IPS DF 19.7 (cell line): ENCODE data around the gene PLCB2.

Experiments used
- DNase-seq: peaks from one replicate; pipeline ENCODE4 v3.0.0-alpha.2; 2013; ENCODE audit warnings: low read depth, low spot score

Gene PLCB2

DNA sequence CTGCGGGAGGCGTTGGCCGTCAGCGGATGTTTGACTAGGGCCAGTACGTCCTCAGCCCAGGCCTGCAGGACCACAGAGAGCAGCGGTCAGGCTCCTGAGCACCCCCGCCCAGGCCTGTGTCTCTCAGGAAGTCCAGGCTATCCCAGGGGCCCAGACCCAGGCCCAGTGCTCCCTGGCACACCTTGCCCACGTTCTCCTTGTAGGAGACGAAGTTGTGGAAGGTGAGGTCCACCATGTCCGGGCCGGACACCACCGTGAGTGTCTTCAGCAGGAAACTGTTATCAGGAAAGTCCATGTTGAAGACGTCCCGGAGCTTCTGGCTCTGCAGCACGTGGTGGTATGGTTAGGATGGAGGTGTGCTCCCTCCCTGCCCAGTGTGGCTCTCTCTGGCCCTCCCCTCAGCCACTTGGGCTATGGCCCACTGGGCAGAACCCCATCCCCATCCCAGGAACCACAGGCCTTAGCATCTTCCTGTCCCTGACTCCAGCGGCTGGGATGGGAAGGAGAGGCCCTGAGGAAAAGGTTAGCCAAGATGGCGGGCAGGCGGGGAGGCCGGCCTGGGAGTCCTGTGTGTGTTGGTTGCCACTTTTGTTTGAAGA is 5.3 kb downstream of the PLCB2 start:
- DNase-seq: no peak

DNA sequence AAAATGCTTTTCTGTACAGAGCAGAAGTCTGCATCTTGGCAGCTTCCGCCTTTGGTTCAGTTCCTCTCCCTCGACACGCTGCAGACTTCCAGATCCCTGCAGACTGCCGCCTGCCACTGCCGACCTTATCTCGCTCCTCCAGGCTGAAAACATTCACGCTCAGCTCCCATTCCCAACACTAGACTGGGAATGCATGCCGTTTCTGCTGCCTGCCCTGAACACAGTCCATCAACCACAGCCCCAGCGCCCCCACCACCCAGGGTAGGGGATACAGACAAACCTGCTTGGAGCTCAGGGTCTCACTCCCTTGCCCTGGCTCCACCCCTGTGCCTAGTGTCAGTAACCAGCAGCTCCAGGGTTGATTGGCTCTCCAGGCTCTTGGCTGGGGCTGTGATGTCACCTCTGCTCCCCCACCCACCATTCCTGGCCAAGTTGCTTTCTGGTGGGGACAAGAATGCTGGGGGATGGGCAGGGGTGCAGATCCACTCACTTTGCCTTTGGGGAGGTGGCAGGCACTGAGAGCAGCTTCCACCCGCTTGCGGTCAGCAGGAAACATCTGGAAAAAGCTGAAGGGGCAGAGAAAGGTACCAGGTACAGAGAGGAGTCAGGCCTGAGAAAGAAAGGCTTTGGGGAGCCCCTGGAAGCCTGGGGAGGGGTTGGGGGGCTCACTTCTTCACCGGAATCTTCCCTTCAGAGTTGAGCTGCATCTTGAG is 6.1 kb downstream of the PLCB2 start:
- DNase-seq: peak; percentile 86

DNA sequence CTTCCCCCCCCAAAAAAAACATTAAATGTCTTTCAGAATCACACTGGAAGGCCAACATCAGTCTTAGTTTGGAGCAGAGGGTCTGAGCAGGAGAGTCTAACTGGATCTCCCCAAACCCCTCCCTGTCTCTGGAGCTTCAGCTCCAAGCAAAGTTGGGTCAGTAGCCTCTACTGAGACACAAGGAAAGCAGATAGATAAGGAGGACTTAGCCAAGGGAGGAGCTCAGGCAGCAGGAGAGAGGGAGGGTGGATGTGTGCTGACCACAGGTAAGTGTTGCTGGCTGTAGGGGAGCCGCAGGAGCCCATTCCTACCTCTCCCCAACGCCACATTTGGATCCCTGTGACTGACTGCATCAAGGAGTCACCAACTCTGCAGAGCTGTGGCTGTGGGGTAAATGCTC is 7.0 kb downstream of the PLCB2 start:
- DNase-seq: no peak

GRCh38 chr15:40300367-40300766 is 7.4 kb downstream of the PLCB2 start:
- no peak for DNase-seq

DNA sequence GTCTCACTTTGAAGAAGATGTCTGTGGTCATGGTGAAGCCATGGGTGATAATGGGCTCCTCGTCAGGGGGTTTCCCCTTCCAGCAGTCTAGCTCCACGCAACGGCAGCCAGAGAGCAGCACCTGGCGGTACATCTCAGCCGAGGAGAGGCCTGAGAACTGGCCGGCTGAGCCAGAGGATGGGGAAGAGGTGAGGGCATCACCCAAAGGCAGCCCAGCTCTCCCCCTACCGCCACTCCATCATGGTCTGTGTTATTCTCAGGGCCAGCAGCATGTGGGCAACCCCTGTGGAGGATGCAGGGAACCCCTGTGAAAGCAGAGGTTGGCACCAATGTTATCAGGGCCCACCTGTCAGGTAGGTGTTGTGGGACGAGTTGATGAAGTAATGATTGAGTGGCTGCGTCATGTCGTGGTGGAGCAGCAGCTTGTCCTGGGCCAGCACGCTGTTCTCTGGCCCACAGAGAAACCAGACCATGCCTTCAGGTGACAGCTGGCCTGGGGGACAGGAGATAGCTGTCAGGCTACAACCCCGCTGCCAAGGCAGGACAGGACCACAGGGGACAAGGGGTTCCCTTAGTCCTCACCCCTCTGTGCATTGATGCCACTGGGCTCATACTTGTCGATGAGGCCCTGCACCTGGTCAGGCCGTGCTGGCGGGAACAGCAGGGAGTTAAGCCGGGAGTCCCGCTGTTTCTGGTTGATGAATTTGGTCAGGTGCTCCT is 9.4 kb downstream of the PLCB2 start:
- no peak for DNase-seq

DNA sequence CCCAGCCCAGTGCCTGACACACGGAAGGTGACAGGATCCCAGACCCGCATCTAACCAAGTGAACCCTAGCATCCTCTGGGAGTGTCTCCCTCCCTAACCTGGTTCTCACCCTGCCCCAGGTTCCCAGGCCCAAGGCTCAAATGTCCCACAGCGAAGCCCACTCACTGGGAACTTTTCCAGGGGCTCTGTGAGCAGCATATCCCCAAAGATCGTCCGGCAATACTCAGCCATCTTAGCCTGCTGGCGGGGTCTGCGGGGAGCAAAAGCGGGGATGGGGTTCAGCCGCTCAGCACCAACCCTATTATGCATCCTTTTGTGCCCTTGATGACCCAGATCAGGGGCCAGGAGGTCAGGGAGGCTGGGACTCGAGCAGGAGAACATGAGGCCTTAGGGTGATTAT is 10.4 kb downstream of the PLCB2 start:
- DNase-seq: no peak

DNA sequence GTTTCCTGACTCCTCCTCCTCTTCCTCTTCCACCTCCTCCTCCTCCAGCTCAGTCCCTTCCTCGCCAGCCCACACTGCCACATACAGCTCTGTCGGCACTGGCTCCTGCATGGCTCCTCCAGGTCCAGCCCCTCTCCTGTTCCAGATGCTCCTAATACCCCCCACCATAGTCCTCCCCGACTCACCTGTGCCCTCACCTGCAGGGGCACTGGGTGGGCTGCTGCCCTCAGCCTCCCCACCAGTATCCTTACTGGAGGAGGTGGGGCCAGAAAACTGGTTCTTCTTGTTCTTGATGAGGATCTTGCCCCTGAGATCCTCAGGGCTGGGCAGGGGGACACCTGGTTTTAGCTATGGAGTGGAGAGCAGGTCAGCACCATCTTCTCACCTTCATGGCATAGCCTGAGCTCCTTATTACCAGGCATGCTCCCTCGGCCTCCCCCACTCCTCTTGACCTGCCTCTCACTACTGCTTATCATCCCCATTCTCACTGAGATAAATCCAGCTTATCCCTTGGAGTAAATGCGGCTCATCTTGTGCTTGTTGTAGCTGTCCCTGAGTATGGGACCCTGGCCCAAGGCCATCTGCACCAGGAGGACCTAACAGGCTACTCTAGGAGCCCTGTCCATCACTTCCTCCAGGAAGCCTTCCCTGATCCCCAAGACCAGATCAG is 11.0 kb downstream of the PLCB2 start:
- DNase-seq: no peak

DNA sequence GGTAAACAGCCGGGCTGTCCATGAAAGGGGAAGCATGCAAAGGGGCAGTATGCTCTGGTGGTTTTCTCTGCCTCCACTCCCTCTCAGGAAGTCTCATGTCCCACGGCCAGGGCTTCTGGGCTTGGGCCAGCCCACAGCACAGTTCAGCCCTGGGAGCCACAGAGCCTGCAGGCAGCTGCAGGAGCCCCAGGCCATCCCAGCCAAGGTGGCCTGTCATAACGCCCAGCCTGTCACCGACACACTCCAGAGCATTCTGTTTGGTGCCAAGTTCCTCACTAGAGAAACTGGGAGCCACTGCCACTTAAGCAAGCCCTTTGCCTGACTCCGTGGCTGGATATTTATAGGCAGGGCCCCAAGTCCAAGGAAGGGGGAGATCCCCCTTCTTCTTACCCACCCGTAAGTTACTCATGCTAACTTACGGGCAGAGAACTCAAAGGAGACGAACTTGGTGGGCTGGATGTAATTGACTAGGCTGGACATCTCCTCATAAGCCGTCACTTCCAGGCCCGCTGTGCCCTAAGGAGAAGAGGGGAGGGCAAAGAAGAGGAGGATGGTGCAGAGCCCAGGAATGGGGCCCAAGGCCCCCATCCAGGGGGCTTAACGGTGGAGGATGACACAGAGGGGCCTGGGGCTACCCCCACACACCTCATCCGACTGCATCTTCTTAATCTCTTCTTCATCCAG is 11.7 kb downstream of the PLCB2 start:
- DNase-seq: no peak

- no peak for DNase-seq
Observed at GRCh38 chr15:40295297-40295696, 12.4 kb downstream of the PLCB2 start.

GRCh38 chr15:40293905-40294895 is 13.5 kb downstream of the PLCB2 start:
- DNase-seq: no peak

- DNase-seq: no peak
Observed at GRCh38 chr15:40293006-40293405, 14.7 kb downstream of the PLCB2 start.

- DNase-seq: no peak
Observed at GRCh38 chr15:40292246-40292645, 15.5 kb downstream of the PLCB2 start.

- no peak for DNase-seq
Observed at GRCh38 chr15:40290918-40291574, 16.7 kb downstream of the PLCB2 start.

- DNase-seq: no peak
Observed at GRCh38 chr15:40290545-40290917, 17.2 kb downstream of the PLCB2 start.

DNA sequence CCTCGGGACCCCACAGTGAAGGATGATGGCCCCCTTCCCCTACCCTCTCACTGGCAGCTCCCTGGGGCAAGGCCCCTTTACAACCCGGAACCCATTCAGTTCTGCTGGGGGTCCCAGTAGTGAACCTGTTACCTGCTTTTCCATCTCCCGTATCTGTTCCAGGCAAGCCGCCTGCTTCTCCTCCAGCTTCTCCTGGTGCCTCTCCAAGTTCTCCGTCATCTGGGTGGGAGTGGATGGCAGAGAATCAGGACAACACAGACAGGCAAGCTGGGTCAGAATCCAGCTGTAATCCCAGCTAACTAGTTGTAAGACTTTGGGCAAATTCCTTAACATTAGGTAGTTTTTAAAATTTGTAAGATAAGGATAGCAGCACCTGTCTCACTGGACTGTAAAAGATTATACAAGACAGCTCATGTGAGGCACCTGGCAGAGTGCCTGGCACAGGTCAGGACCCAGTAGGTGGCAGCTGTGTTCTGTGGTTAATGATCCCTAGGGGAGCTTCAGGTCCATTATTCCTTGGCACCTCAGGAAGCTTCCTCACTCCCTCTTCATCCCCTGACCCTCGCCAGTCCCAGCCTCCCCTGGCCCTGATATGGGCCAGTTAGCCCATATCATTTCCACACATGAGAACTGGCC is 18.5 kb downstream of the PLCB2 start:
- DNase-seq: no peak

DNA sequence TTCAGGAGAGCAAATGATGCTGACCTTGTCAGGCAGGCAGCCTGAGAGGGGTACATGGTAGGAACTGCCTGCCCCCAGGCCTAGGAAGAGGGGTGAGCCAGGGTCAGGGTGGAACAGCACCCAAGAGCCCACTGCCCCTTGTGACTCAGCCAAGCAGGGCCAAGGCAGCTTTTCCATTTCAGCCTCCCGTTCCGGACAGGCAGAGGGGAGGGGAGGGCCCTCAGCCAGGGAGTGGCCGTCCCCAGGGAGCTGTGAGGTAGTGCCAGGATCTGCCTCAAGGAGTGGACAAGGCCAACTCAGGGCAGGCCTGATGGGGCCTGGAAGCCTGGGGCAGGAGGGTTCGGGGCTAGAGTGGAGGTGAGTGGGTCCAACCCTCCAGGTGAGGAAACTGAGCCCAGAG is 19.8 kb downstream of the PLCB2 start:
- DNase-seq: no peak

DNA sequence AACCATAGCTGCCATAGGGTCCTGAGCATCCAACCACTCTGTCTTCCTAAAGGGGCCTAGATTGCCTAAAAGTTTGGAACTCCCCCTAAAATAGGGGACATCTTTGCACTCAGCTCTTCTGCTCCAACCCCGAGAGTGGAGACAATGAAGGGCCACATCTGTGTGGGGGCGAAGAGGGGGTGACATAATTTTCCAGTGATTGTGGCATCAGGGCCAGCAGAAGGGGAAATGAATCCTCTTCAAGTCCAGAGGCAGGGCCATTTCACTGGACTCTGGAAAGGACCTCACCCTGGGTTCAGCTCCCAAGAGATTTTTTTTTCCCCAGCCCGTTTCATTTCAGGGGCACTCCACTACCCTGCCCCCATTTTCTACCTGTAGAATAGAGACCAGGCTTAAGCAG is 20.2 kb downstream of the PLCB2 start:
- DNase-seq: no peak

- no peak for DNase-seq
Observed at GRCh38 chr15:40286794-40287193, 20.9 kb downstream of the PLCB2 start.

DNA sequence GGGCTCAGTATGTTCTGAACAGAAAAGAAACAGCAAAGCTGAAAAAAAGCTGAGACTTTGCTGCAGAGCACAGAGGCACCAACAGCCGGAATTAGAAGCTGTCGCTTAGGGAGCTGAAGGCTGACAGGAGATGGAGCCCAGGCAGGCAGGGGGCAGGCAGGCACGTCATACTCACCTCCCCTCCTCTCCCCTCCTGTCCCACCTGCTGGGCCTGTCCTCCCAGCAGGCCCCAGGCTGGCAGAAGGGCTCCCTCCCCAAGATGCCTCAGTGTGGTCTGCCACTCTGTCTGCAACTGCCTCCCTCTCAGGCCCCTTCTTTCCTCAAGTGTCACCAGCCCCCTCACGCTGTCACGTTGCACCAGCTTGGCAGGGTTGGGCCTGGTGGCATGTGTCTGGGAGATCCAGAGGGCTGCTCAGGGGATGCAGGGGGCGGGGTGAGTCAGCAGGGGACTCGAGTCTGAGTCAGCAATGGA is 21.6 kb downstream of the PLCB2 start:
- DNase-seq: no peak
